NCI-H69 (cell line): ENCODE results near the gene ABCF1.

Experiments
- DNase-seq: peaks from one replicate; lab custom pipeline; 2025; lab: John Stamatoyannopoulos, UW

The ABCF1 gene

DNA sequence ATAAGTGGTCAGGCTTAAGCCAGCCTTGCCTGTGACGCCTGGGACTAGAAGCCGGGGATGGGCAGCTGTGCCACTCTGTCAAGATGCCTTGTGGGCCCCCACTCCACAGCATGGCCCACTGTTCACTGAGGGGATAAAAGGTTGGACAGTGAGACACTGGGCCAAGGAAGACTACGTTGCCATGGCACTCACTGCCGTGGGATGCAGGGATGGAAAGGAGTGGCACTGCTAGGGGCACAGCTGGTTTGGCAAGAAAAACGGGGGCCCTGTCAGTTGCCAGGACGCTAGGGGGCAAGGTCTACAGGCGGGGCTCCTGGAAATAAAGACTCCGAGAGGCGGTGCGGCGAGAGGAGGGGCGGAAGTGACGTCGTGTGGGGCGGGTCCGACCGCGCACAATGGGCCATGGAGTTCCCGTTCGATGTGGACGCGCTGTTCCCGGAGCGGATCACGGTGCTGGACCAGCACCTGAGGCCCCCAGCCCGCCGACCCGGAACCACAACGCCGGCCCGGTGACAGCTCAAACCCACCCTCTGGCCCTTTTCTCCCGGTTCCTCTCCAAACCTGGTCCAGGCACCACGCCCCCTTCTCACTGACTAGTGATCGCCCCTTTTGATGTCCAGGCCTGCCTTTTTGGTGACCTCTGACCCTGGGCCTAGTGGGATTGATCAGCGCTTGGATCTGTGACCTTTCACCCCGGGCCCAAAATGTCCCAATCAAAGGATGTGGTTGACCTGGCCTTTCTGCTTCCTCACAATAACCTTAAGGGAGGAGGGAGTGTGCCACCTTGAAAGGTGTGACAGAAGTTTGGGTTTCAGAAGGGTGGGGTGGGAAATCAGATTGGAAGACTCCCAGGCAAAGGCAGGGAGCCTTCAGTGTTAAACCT is 55.5 kb downstream of the ABCF1 start, which contains the start of gene ATAT1:
TSS of gene ATAT1 (plus strand) at position 391 of the 883 bp plus-strand sequence.
- DNase-seq: peak; percentile 90

DNA sequence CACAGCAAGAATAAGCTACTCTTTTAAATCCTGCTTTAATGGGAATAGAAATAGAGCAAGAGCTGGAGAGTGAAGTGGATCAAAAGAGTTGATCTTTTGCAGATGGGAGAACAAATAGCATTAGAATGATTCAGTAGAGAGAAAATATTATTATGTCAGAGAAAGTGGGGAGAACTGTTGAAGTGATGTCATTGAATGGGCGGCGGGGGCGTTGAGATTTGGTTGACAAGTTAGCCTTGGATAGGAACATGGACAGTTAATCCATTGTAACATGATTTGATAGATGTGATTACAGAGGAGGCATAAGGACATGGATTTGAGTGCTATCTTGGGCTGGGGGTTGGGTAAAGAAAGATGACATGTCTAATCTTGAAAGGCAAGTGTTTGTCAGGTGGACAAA is 64.6 kb downstream of the ABCF1 start:
- DNase-seq: no peak

GRCh38 chr6:30640481-30640880 is 69.2 kb downstream of the ABCF1 start:
- peak; percentile 27 for DNase-seq

GRCh38 chr6:30641048-30641447 is 69.8 kb downstream of the ABCF1 start:
- no peak for DNase-seq
